NOMO-1 treated with dmso at 0.1 percent for 144 hours (cell line): ENCODE results near the gene FFAR4.

Source experiments
- DNase-seq: peaks from one replicate; lab custom pipeline; 2025; ENCODE audit not compliant: unreplicated experiment; lab: John Stamatoyannopoulos, UW

The FFAR4 gene

GRCh38 chr10:93570383-93570782, 3.9 kb downstream of the FFAR4 start:
- DNase-seq: no peak

GRCh38 chr10:93572606-93573005, 6.1 kb downstream of the FFAR4 start:
- no peak for DNase-seq

GRCh38 chr10:93573051-93573909, 6.8 kb downstream of the FFAR4 start:
- DNase-seq: peak; percentile 65

- DNase-seq: no peak
Measured at GRCh38 chr10:93573924-93574323, 7.5 kb downstream of the FFAR4 start.

GRCh38 chr10:93576888-93577287, 10.4 kb downstream of the FFAR4 start:
- DNase-seq: no peak

- DNase-seq: no peak
Measured at GRCh38 chr10:93577565-93577964, 11.1 kb downstream of the FFAR4 start.

- no peak for DNase-seq
Measured at GRCh38 chr10:93579089-93579488, 12.6 kb downstream of the FFAR4 start.

- DNase-seq: no peak
Measured at GRCh38 chr10:93579985-93580711, 13.7 kb downstream of the FFAR4 start.

- no peak for DNase-seq
Measured at GRCh38 chr10:93580828-93581227, 14.4 kb downstream of the FFAR4 start.

GRCh38 chr10:93584445-93584844, 18.0 kb downstream of the FFAR4 start:
- no peak for DNase-seq

- DNase-seq: no peak
Measured at GRCh38 chr10:93589648-93590562, 23.4 kb downstream of the FFAR4 start.

- DNase-seq: no peak
Measured at GRCh38 chr10:93590638-93591037, 24.2 kb downstream of the FFAR4 start.

- DNase-seq: peak; percentile 47
Measured at GRCh38 chr10:93591065-93591808, 24.8 kb downstream of the FFAR4 start.

- no peak for DNase-seq
Measured at GRCh38 chr10:93593254-93593653, 26.8 kb downstream of the FFAR4 start.

- DNase-seq: no peak
Measured at GRCh38 chr10:93593749-93594148, 27.3 kb downstream of the FFAR4 start.

- DNase-seq: no peak
Measured at GRCh38 chr10:93594518-93594917, 28.1 kb downstream of the FFAR4 start.

GRCh38 chr10:93595378-93596161, 29.1 kb downstream of the FFAR4 start:
- no peak for DNase-seq

- no peak for DNase-seq
Measured at GRCh38 chr10:93596539-93596938, 30.1 kb downstream of the FFAR4 start.

GRCh38 chr10:93597075-93597599, 30.7 kb downstream of the FFAR4 start:
- DNase-seq: no peak

GRCh38 chr10:93598157-93598556, 31.7 kb downstream of the FFAR4 start:
- DNase-seq: no peak
